GM20431 (cell line): ENCODE measurements around the gene ENOX1.
"Not testable (repeated sequence)": the region's sequence is repeated elsewhere in the genome, so short reads cannot be mapped to it uniquely, and the experiment has no call there.

Source experiments
- in situ Hi-C: fragments of 300-500 bp; cut with MseI, MboI; formaldehyde crosslinking; loops from one replicate; pipeline ENCODE4 v1.15.0; 2020; ENCODE audit warnings: low sequenced_read_pairs; ENCODE audit not compliant: unreplicated experiment

Gene ENOX1

DNA sequence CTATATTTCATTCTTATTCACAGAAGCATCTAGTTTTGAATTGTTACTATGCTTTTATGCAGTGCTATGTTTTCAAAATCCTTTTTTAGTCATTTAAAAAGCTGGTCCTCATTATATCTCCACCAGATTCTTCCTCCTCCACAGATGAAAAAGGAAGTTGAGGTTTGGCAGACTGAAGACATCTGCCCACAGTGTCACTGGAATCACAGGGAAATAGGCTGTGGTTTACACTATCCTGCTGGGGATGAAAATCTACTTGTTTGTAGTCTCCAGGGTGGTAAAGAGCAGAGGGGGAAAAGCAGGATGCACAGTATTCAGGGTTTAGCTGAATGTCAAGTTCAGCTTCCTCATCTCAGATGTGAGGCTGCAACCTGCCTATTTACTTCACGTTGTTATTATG, 412.2 kb downstream of the ENOX1 start:
- in situ Hi-C loops = no loop called here

DNA sequence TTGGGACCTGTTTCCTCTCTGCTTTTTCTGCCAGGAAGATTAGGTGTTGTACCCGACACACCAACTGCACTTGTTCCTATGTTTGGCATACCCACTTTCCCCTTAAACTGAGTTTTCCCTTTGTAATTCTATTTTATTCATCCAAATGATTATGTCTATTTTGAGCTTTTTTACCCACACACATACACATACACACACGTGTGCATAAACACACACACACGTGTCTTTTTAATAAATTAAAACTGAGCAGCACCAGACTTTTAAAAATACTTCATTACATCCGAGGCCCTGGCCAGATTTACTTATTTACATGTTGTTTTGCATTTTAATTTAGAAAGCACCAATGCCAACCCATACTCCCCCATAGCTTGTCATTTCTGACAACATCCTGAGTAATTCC, 413.4 kb downstream of the ENOX1 start:
- in situ Hi-C loops = no loop called here

DNA sequence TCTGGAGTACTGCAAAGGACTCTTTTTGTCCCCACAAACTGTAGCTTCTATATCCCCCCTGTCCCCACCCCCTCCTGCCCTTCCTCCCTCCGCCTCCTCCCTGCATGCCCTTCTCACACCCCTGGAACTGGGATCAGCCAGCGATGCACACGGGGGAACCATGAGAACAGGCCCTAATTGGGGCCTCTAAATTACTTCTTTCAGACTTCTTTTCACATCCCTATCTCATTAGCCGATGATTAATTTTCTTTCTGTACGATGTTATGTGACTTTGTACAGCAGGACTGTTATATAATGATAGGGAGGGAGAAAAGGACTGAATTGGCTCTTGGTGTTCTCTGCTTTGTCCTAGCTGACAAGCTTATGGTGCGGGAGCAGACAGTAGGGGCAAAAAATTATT, 415.9 kb downstream of the ENOX1 start:
- in situ Hi-C loops = no loop called here

DNA sequence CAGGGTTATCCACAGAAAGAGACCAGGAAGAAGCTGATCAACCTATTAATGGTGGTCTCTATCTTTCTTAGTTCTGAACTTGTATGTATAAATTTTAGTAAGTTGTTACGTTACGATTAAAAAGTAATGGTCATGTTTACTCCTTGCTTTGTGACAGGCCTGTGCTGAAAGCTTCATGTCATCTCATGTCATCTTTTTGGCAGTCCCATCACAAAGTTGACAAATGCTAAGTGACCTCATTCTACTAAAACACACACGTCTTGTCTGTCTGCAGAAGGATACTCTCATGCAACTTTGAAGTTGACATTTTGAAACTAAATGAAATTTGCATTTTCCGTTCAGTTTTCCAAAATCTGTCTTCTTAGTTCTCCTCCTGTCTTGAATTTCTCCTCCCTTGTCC, 417.5 kb downstream of the ENOX1 start:
- in situ Hi-C loops = no loop called here

DNA sequence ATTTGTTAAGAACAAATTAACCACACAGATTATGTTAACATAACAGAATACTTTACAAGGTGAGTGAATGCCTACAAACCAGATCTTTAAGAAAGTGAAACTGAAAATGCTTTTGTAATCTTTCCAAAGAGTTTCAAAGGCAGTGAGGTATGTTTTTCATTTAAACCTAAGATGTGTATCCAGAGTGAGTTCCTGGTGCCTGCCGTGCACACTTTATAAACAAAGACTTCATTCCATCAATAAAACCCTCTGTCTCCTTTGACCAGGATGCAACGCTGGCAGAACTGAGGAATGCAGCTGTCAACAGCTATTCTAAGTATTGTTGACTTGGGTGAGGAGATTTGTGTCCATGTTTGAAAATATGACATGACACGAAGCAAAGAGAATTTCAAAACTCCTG, 418.8 kb downstream of the ENOX1 start:
- in situ Hi-C loops = no loop called here

DNA sequence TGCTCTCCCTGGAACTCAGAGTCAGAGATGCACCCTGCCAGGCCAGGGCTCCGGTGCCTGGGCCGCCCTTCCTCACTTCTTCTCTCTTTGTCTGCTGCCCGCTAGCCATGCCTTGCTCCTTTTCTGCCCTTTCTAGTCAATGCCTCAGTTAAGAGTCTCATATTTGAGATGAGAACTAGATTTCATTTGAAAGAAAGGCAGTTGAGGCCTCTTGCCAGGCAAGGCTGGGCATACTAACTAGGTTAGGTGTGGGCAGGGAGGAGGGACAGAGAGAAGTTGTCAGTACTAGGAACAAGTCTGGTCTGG, 421.8 kb downstream of the ENOX1 start:
- in situ Hi-C loops = no loop called here

DNA sequence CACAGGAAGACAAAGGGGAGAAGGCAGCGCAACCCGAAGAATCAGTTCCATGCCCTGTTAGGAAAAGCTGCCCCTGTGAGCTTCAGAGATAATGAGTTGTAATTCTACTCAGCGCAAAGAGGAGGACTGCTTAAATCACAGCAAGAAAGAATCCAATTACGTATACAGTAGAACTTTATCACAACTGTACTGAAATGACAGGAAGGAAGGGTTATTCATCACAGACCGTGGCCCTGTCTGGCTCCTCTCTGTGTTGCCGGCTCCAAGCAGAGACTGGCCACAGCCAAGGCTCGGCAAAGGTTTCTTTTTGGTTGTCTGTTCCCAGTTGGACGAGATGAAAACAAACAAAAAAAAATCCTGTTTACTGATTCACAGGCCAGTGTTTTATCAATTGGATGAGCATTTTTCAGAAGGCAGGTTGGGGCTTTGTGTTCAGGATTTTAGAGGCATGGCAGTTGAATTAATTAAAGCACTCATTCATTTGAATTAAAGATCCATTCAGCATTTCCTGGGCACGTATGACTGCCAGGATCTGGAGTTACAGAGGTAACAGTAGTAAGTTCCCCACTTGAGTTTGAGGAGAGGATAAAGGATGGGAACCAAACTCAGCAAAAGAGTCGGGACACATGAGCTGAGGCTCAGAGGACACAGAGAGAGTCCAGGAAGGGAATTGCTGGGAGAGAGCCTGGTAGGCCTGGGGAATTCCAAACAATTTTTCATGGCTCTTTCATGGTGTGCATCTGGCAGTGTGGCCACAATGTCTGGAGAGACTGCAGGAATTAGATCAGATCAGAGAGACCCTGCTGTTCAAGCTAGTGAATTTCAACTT, 422.3 kb downstream of the ENOX1 start:
- in situ Hi-C loops = no loop called here

DNA sequence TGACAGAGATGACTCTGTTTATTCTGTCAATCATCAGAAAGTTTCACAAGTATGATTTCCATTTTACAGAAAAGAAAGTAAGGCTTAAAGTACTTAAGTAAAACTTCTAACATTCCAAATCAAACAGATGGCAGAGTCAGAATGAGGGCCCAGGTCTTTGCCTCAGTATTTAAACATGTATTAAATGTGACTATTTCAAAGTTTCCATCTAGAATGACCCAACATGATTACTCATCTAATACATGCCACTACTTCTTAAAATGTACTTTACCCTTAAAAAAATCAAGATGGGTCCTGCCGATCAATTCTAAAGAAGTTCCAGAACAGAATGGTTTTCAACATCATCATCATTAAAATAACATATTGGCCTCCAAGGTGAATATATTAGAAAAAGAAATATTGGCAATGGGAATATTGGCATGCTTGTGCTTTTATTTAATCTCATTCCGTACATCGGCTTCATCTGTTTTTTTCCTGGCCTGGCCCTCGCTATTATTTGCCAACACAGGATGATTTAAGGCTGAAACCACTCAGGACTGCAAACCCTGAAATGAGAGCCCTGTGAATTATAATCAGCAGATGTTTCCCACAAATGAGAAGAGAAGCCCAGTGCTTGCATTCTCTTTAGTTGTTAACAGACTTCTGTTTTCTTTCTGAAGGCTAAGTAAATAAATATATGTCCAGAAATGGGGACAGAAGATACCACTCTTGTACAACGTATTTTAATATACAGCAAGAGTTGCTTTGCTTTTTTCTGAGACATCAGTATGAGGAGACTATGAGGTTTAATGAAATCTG, 423.4 kb downstream of the ENOX1 start:
- in situ Hi-C loops = no loop called here

DNA sequence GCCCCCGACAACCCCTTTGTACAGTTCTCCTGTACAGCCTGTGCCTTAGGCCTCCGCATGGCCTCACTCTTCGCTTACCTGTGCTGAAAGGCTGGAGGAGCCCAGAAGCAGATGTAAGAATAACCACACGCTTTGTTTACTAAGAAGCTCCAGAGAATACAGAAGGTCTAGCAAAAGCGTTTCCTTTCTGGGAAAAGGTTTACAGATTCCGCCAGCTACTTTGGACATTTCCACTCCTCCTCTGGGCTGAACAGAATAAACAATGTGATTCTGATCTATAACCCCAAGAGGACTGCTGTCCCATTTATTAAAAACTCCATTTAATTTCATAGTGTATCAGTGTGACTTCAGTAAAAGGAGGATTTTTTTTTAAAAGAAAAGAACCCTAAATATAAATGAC, 424.2 kb downstream of the ENOX1 start:
- in situ Hi-C loops = no loop called here

DNA sequence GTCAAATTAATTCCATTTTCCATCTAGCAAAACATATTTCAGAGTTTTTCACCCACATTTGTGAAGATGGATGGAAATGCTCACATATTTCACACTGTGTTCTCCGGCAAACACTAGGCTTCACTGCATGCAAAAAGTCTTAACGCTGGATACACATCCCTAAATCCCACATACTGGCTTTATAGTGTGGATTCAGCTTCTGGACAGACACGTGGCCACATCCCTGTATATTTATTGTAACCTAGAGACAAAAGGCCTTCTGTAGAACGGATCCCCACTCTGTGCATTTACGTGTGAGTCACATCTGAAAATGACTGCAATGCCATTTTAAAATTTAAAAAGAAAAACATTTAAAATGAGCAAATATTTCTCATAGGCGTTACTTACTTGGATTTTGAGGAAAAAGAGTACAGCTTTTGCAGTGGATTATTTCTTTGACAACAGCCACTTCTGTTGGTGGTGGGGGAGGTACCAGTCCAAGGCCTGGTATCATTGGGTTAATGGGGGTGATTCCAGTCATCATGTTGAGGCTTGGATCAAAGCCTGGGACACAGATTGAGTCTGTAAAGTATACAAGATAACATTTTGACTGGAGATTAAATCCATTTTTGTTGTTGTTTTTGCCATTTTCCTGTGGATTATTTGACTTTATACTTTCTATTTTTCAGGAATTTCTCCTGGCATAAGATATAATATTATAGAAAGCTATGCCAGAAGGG, 425.7 kb downstream of the ENOX1 start:
- in situ Hi-C loops = no loop called here

DNA sequence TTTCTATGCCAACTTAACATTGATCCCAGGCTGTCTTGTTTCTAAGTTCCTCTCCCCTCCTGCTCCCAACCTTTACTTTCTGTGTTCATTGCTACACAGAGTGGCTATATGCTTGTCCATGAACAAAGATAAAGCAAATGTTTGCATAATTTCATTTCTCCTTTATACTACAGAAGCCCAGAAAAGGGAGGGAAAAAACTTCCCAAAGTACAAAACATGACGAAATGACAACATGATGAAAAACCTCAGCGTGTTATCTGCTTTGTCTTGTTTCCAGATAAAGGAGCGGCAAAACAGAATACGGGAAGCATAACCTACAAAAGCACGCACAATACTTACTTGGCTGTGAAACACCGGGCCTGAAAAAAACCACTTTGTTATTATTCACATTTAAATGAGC, 426.6 kb downstream of the ENOX1 start:
- in situ Hi-C loops = no loop called here

DNA sequence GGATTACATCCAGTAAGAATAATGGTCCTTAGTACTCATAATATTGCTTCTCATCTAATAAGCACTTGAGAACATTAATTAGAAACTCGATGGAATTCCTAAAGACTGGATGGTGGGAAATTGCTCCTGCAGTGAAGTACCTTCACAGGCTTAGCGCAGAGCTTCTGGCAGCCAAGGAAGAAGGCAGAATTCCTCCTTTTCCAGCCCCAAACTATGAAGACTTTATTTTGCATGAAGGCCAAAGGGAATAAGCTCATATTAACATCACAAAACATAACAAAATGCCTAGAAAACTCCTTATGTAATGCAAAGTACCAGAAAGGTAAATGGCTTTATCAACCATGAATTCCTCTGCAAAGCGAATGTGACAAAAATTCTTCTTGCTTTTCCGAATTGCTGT, 427.2 kb downstream of the ENOX1 start:
- in situ Hi-C loops = no loop called here

DNA sequence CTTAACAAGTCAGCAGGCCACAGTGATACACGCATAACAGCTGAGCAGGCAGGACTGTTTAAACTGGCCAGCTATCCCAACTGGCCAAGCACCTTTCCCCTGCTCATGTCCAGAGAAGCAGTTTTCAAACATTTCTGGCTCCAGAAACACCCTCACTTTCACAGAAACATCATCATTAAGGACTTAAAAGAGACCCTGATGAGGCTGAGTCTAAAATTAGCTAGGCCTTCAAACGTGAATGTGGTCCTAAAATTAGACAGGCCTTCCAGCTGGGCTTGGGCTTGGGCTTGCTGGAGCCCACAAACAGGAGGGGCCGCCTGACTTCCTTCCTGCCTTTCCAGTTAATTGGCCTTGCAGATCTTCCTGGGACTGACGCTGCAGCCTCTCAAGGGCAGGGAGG, 429.2 kb downstream of the ENOX1 start:
- in situ Hi-C loops = no loop called here

DNA sequence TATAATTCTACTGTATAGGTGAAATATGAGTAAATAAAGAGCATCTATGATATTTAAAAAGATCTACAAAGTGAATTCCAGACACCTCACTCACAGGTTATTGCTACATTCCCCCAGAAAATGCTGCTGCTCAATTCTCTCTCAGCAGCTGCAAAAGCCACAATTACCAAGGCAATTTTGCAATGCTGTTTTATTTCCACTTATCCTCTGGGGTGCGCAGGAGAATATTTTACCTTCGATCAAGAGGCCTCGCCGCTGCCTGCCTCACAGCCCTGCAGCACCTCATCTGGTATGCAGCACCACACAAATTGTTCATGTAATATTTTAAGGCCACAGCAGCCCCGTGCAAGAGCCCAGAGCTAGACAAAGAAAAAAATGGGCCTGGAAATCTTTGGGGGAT, 430.2 kb downstream of the ENOX1 start:
- in situ Hi-C loops = no loop called here

DNA sequence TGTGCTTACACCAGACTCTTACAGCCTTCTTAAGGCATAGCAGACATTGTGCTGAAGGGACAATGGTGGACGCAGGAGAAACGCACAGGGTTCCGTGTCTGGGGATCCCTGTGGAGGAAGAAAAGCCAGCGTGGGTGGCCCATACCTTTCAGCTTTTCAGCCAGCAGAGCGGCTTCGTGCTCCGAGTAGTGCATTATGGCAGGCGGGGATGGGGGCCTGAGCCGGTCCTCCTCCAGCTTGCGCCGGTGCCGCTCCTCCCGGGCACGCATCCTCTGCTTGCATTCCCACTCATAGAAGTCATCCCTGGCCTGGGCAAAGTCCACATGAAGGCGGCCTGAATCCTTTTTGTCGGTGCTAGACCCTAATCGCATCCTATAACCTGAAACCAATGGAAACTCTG, 431.0 kb downstream of the ENOX1 start:
- in situ Hi-C loops = no loop called here

DNA sequence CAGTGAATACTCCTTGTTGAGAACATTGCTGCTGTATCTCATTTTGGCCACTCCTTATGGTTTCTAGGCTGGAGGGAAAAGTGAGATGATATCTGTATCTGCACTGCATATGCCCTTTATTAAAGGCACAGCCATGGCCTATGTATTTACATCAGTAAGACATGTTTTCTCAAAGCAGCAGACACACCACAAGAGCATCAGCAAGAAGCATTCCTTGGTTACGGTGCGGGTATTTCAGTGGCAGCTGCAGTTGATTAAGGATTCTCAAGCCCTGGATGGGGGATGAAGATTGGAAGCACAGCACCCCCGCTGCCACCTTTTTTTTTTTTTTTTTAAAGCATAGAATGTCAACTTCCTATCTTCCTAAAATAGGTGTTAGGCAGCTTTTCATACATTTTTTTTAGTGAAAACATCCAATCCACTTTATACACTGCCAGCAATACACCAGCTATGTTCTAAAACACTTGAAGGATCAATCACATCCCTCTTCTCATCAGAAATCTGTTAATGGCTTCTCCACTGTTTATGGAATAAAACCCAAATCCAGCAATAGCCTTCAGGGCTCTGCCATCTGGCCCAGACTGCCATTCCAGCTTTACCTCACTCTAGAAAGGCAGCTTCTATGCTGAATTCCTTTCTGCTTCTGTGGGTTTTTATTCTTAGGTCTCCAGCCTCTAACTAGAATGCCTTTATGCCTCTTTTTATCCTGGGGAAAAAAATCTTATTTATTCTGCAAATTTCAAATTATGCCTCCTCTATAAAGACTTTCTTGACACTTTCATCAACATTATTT, 432.4 kb downstream of the ENOX1 start:
- in situ Hi-C loops = no loop called here

DNA sequence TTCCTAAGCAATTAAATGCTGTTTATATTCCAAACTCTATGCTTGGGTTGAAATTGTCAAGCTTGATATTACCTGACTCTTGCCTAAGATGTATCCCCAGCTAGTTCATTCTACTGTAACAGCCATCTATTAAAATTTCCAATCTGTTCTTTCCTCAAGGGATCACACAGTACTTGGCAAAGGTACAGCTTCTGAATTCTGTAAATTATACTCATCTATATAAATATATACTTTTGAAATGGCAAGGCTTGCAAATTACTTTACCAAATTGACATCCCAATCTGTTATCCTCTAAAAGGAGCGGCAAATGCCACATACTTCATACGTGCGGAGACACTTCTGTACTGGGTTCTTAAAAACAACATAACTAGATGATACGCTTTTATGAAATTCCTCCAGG, 433.1 kb downstream of the ENOX1 start:
- in situ Hi-C loops = no loop called here

DNA sequence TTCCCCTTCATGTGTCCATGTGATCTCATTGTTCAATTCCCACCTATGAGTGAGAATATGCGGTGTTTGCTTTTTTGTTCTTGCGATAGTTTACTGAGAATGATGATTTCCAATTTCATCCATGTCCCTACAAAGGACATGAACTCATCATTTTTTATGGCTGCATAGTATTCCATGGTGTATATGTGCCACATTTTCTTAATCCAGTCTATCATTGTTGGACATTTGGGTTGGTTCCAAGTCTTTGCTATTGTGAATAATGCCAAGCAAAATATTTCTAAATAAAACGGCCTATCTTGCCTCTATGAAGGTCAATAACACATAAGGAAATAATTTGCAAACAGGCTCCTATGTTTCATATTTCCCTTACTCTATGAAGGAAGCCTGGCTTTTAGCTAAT, 435.2 kb downstream of the ENOX1 start:
- in situ Hi-C loops = not testable (repeated sequence)

DNA sequence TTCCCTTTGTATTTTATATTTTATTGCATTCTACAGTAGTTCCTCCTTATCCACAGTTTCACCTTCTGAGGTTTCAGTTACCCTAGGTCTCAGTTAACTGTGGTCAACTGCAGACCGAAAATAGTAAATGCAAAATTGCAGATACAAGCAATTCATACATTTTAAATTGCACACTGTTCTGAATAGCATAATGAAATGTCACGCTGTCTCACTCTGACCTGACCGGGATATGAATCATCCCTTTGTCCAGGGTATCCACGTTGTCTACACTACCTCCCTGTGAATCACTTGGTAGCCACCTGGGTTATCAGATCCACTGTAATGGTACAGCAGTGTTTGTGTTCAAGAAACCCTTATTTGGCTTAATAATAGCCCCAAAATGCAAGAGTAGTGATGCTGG, 438.4 kb downstream of the ENOX1 start:
- in situ Hi-C loops = no loop called here

DNA sequence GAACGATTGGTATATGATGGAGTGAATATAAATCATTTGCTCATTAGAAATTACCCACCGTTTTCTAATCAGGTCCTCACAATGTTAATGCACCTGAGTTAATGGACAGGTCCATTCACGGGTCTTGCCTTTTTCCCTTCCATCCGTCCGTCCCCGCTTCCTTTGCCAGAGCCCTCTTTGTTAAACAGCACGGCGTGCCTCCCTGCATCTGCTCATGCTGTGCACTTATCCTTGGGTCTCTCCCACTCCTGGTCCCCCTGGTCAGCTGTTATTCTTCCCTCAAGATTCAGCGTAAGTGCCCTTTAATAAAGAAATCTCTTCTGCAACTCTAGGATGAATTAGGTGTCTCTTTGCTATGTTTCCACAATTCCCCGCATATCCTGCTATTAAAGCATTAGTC, 438.9 kb downstream of the ENOX1 start:
- in situ Hi-C loops = no loop called here
